HG03066 (cell line): Measurements from ENCODE around the gene TRIB2.
A peak's percentile ranks its signal among the peaks of the same experiment; 100 is the strongest.

Experiments used
- ATAC-seq: cut with Tn5 transposase; IDR thresholded peaks from one replicate; pipeline ENCODE4 v1.9.1; 2021; ENCODE audit warnings: low read depth; ENCODE audit not compliant: unreplicated experiment

The TRIB2 gene

GRCh38 chr2:12694990-12695774 is 21.6 kb upstream of the TRIB2 start:
- peak; percentile 79 for ATAC-seq

- ATAC-seq: no peak
Measured at GRCh38 chr2:12697617-12698016, 19.1 kb upstream of the TRIB2 start.

GRCh38 chr2:12700989-12701388 is 15.7 kb upstream of the TRIB2 start:
- no peak for ATAC-seq

GRCh38 chr2:12701786-12702167 is 15.0 kb upstream of the TRIB2 start:
- ATAC-seq: no peak

GRCh38 chr2:12702168-12703121 is 14.3 kb upstream of the TRIB2 start:
- ATAC-seq: no peak

GRCh38 chr2:12704378-12704777 is 12.4 kb upstream of the TRIB2 start:
- ATAC-seq: no peak

GRCh38 chr2:12705230-12705629 is 11.5 kb upstream of the TRIB2 start:
- no peak for ATAC-seq

- ATAC-seq: no peak
Measured at GRCh38 chr2:12705742-12706141, 11.0 kb upstream of the TRIB2 start.

- ATAC-seq: no peak
Measured at GRCh38 chr2:12708508-12709206, 8.1 kb upstream of the TRIB2 start.

GRCh38 chr2:12709207-12709522 is 7.6 kb upstream of the TRIB2 start:
- ATAC-seq: no peak

- no peak for ATAC-seq
Measured at GRCh38 chr2:12710301-12710700, 6.4 kb upstream of the TRIB2 start.

GRCh38 chr2:12711339-12711738 is 5.4 kb upstream of the TRIB2 start:
- ATAC-seq: no peak

GRCh38 chr2:12712881-12713280 is 3.9 kb upstream of the TRIB2 start:
- ATAC-seq: no peak

GRCh38 chr2:12714391-12715221 is 2.1 kb upstream of the TRIB2 start:
- ATAC-seq: no peak

- no peak for ATAC-seq
Measured at GRCh38 chr2:12715258-12716031, 1.3 kb upstream of the TRIB2 start.

GRCh38 chr2:12716032-12716281 is 779 bp upstream of the TRIB2 start:
- ATAC-seq: peak; percentile 45

- peak; percentile 35 for ATAC-seq
Measured at GRCh38 chr2:12717191-12718014, 667 bp downstream of the TRIB2 start.

- no peak for ATAC-seq
Measured at GRCh38 chr2:12718015-12718671, 1.4 kb downstream of the TRIB2 start.
